TTC549 (cell line): Measurements from ENCODE around the gene CRELD2.
"Not testable (repeated sequence)": the region's sequence is repeated elsewhere in the genome, so short reads cannot be mapped to it uniquely, and the experiment has no call there.

ENCODE experiments used
- FAIRE-seq: peaks from 2 replicates; lab custom pipeline; 2012; peaks lifted over from hg19 to GRCh38; lab: Jason Lieb, UNC

The CRELD2 gene

DNA sequence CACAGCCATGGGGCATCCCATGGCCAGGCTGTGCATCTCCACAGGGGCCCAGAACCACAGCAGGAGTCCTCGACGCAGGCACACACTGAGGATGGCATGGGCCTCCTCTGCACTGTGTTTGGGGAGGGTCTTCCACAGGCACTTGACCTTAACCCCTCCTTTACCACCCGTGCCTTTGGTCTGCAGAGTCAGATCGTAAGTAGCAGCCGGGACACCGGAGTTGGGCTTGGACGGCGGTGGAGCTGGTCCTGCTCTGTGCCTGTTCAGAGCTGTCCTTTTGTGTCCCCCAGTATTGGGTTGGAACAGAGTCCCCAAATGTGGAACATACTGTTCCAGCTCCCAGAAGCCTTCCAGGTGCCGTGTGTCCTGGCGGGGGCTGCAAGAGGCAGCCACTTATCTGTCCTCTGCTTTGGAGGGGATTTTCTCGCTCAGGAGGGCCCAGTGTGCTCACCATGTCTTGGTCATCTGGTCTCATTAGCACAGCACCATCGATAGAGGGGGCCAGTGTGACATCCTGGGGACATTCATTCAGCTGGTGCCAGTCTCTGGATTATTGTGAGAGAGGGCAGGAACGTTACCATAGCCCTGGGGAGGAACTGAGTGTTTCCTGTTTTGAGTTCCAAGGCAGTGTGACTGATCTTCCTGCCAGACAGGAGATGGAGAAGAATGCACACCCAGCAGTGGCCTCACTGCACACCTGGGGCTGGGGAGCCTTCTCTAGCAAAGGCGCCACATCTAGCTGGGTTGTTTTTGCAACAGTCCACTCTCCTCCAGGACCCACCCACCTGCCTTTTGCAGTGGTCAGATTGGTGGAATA is 12.4 kb downstream of the CRELD2 start:
- FAIRE-seq, result no peak

DNA sequence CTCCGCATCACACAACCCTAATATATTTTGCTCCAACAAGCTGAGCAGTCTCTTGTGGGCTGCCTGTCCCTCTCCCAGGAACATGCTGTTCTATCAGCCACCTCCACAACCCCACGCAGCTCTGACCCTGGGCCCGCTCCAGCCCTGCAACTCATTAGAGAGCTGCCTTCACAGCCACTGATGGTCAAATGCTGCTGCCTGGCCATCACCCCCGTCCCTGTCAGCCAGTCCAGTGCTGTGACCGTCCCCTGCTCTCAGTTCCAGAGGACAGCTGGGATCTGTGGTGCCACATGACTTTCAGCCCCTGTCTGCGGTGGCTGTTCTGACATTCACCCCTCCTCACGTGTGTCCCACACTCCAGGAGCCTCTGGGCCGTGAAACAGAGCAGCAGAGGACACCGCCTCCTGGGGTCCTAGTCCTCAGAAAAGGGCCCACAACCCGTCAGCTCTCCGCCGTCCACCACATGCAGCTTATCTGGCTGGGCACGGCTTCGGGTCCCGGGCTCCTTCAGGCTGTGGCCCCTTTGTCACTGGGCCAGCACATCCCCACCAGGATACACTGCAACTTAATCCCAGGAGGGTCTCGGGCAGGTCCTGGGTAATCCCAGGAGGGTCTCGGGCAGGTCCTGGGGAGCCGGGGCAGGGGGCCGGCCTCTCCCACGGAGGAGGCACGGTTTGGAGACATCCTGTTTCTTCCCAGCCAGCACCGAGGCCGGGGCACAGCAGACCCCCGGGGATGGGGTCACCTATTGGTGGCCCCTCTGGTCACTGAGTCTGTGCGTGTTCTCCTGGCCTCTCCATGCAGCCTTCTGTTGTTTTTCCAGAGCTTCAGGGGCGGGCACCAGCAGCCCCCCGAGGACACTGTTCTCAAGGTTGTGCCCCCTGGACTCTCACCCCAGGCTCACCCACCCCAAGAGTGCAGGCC is 15.1 kb downstream of the CRELD2 start:
- no peak for FAIRE-seq

DNA sequence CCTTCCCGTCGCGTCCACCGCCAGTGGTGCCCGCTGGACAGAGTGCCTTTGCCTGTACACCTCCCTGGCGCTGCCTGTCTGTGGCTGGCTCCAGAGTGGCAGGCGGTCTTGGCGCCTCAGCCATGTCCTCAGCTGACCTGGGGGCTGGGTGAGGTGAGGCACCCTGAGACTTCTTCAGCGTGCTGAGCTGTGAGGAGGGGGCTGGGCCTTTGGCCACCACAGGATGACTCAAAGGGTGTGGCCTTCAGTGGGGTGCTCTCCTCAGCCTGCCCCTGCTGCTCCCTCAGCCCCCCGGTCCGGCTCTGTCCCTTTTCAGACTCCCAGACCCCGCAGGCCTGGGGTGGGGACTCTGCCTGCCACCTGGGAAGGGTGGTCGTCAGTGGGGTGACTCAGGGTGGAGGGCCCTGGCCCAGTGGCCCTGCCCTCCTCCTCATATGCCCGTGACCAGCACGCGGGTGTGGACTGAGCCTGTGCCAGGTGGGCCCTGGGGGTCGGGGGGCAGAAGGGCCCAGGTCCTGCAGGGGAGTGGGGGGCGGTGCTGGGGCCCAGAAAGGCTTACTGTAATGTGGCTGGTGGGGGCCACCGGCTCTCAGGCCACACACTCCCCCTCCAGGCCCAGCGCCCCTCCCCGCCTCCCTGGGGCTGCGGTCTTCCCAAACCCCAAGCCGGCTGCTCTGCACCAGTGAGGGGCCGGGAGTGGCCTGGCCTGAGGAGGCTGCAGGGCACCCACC is 15.9 kb downstream of the CRELD2 start:
- FAIRE-seq, result no peak

DNA sequence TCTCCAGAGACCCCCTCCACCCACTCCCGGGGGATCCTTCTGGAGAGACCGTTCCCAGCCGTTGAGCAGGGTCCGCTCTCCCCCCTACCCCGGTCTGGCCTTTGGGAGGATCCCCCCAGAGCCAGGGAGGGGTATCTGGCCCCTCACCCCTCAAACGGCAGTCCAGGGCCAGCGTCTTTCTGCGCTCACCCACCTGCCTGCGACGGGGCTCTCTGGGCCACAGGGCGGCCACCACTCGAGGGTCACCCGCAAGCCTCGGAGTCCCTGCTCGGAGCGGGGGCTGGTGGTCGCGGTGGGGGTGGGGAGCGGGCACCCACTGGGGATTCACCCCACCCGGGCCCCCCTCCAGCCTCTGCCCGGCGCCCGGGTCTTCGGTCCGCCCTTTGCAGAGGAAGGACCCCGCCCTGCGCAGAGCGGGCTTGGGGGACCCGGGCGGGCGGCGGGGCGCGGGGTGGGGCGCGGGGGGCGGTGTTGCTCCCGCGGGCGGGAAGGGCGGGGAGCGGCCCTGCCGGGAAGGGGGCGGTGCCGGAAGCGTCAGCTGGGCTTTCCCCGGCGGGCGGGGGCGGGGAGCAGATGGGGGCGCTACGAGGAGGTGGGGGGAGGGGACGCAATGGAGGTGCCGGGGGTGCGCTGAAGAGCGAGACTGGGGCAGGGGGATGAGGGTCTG is 16.6 kb downstream of the CRELD2 start:
- FAIRE-seq, result no peak

DNA sequence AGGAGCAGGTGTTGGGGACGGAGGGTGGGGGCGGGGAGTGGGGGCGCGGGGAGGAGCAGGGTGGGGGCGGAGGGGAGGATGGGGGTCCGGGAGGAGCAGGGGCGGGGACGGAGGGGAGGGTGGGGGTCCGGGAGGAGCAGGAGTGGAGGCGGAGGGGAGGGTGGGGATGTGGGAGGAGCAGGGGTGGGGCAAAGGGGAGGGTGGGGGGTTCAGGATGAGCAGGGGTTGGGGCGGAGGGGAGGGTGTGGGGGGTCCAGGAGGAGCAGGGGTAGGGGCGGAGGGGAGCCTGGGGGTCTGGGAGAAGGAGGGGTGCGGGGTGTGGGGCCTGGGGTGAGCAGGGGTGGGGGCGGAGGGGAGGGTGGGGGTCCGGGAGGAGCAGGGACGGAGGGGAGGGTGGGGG is 17.1 kb downstream of the CRELD2 start:
- no peak for FAIRE-seq

GRCh38 chr22:49936018-49936972 is 17.9 kb downstream of the CRELD2 start:
- FAIRE-seq, result no peak

DNA sequence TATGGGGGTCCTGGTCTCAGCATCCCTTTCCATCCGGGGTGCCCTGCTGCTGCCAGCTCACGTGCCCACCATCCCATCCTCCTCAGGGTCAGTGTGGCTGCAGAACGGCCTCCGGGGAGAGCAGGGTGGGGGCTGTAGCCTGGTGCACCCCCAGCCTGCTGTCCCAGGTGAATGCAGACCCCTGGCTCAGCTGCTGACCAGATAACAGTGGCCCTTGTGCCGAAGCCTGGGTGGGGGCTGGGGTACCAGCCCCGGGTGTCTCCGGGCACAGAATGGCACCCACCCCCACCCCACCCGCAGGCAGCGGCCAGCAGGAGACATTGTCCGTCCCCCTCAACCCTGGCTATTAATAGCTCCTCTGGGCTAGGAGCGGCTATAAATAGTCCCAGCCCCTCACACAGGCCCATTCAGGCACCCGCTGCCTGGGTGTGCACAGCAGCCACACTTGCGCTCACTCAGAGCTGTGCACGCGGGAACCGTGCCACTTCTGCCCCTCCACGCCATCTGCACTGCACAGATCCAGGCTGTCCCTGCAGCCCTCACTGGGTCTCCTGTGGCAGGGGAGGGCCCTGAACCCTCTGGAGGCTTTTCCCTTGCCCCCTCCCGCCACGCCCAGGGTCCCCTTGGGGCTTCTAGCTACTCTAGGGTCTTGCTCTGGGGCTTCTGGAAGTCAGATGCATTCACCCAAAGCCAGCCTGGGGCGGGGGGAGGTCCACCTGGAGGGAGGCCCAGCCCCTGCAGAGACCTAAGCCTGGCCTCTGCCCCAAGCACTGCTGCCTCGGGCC is 18.7 kb downstream of the CRELD2 start:
- FAIRE-seq, result no peak

DNA sequence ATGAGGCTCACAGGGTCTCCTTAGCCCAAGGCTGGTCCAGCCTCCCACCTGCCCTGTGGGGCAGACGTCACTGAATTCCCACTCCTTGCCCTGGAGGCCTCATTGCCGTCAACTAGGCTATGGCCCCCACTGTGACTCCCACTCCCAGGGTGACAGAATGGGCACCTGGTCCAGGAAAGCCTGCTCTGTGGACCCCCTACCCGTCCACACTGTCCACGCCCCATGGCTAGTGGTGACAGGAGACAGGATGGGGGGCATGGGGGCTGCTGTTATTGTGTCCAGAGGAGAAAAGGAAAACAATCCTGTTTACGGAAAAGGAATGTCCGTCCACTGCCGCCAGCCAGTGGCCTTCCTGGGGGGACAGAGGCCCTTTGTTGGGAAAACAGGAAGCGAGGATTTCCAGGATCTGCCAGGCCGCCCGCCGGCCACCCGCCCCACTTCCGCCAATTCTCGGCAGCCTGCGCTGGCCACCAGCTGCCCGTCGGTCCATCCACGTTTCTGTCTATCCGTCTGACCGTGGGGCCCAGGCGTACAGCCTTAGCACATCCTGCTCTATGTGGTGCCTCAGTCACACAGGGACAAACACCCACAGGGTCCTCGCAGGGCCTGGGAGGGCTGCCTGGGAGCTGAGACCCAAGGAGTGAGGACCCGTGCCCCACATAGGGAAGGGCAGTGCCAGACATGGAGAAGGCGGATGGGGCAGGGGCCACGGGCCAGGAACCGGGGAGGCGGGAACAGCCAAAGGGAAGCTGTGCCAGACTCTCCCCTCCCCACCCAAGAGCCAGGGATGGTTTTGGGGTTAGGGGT is 19.5 kb downstream of the CRELD2 start:
- FAIRE-seq, result no peak

DNA sequence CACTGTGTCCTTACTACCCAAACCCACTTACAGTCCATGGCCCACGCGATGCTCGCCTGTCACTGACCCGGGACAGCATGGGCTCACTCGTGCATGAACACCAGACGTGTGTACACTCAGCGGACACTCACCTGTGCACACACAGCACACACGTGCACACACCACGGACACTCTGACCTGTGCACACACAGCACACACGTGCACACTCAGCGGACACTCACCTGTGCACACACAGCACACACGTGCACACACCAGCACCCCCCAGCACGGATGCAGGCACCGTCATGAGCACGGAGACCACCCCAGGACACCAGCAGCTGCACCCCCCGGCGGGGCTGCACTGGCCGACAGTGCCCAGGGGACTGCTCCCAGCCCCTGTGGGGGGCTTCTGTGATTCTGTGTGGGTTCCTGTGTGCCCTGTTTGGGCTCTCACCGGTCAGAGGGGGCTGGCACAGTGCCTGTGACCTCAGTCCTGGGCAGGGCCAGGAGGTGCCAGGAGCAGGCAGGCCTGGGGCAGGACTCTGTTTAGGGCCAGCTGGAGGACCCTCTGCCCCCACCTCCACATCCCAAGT is 20.2 kb downstream of the CRELD2 start:
- no peak for FAIRE-seq

DNA sequence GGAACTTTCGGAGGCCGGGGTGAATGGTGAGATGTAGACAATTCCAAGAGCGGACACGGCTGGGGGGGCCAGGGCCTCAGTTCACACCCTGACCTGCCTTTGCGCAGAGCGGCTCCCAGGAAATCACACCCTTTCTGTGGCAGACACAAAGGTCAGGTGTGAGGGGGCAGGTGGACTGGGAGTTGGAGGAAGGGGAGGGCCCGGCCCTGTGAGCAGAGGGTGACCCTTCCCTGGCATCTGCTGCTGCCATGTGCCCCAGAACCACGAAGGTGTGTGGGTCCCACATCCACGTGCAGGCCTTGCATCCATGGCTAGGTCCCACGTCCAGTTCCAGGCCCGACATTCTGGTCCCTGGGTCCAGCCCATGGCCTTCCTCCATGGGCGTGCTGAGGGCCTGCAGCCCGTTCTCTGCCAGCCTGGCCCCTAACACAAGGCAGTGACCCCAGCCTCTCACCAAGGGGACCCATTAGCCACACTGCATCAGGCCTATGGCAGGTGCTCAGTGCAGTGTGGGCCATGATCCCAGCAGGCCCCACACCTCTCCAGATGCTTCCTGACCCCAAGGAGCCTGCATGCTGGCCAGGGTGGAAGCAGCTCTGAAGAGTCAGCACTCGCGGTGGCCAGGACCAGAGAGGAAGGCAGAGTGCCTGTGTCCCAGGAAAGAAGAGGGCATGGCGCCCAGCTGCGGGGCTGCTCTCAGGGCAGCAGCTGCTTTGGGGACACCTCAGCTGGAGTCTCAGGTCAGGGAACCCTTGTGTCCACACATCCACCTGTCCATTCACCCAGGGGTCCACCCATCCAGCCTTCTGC is 23.3 kb downstream of the CRELD2 start:
- FAIRE-seq, result no peak

GRCh38 chr22:49942565-49943404 is 24.4 kb downstream of the CRELD2 start:
- FAIRE-seq, result no peak

DNA sequence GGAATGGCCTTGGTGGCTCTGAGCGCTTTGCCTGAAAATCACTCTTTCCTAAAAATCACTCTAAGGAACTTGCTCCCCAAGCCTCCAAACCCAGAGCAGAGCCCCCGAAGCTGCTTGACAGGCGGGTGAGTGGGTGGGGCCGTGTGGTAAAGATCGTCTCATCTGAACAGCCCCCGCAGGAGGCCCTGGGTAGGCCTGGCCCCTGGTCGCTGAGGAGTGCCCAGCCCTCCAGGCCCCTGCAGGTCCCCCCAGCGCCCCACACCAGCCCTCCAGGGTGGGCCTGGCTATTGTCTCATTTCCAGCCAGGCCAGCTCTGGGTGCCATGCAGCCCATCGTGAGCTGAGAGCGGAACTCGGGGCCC is 25.0 kb downstream of the CRELD2 start:
- FAIRE-seq, result no peak

DNA sequence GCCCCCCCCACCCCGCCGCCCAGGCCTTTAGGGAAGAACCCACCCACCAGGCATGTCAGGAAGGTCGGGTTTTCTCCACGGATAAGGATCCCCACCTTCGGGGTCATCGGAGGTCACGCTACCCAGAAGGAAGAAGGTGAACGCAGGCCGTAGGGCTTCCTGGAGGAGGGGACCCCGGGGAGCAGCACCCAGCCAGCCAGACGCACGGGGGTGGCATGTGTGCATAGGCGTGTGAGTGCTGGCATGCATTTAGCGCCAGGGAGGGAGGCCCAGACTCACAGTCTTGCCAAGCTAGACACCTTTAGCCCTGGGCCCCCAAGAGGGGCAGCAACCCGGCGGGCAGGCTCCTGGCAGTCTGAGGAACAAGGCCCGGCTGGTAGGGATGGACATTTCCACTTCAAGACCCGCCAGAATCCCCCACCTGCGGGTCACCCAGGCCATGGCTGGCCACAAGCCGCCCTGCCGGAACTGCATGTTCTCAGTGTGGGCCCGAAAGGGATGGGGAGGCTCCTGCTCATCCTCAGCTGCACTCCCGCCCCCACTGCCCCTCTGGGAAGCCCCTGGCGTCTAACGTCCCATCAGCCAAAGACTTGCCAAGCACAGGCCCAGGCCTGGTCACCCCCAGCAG is 25.5 kb downstream of the CRELD2 start:
- no peak for FAIRE-seq

GRCh38 chr22:49944399-49944891 is 26.0 kb downstream of the CRELD2 start:
- FAIRE-seq, result no peak

- not testable (repeated sequence) for FAIRE-seq
Observed at GRCh38 chr22:49945042-49945794, 26.8 kb downstream of the CRELD2 start.
